Measurements from ENCODE around the gene ACAA1. TPM values are rescaled to one million over a fixed set of nuclear protein-coding genes. Genes with fewer than 3 reads are reported as not detected.

Gene ACAA1
- total RNA-seq, 3 donors from 2014 or later (not counting 1 experiment from before 2014, with no cell fraction given): 79.4 to 101 (median 93.9) TPM

DNA sequence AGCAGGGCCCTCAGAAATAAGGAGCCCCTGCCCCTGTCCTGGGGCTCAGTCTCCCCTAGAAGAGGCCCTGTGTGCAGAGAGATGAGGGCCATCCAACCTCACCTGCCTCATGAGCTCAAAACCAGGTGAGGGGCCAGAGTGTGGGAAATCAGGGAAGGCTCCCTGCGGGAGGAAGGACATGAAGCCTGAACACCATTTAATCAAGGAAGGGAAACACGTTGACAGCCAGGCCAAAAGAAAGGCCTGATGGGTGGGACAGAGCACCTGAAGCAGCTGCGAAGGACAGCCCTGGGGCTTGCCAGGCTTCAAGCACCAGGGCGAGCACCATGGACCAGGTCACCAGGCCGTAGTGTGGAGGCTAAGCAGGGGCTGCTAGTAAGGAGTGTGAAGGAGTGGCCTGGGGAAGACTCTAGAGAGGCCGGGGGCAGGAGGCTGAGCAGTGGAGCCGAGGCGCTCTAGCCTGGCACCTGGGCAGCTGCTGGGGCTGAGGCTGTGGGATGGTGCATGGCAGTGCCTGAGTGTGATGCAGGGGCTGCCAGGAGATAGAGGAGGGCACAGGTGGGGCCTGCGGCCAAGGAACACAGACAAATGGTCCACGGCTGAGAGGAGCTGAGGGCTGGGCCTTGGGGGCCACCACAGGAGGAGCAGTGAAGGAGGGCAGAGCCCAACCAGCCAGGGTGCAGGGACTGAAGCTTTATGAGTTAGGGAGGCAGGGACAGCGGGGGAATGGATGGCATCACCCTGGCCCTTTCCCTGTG lies 16.1 kb downstream of the ACAA1 start:
- Mint-ChIP-seq H3K36me3 (peaks cover 6% of the 10 kb centered on the region), H3K27me3 (ENCODE audit: low read depth in 2 of 2) (no peaks in the 10 kb centered on the region), H3K4me1 (peaks cover 5 to 36% of the 10 kb centered on the region in 2 donors), H3K4me3 (peak overlapping the region; percentile 40), H3K9me3 (no peaks in the 10 kb centered on the region), H3K27ac (peak overlapping the region in 1 of 2 donors; percentile 74)
- Histone ChIP-seq H3K9me3 (ENCODE audit: control insufficient read depth, insufficient read depth, low read length) (no peaks in the 10 kb centered on the region), H3K4me1 (ENCODE audit: control insufficient read depth, insufficient read depth, low read length) (peaks cover 3% of the 10 kb centered on the region), H3K27ac (ENCODE audit: low read length) (no peak overlapping the region), H3K27me3 (ENCODE audit: control insufficient read depth, insufficient read depth, low read length) (no peaks in the 10 kb centered on the region), H3K36me3 (ENCODE audit: control insufficient read depth, insufficient read depth, low read length) (peaks cover 51% of the 10 kb centered on the region), H3K4me3 (ENCODE audit: low read length) (no peak overlapping the region)
- TF ChIP-seq, protein P1, sequence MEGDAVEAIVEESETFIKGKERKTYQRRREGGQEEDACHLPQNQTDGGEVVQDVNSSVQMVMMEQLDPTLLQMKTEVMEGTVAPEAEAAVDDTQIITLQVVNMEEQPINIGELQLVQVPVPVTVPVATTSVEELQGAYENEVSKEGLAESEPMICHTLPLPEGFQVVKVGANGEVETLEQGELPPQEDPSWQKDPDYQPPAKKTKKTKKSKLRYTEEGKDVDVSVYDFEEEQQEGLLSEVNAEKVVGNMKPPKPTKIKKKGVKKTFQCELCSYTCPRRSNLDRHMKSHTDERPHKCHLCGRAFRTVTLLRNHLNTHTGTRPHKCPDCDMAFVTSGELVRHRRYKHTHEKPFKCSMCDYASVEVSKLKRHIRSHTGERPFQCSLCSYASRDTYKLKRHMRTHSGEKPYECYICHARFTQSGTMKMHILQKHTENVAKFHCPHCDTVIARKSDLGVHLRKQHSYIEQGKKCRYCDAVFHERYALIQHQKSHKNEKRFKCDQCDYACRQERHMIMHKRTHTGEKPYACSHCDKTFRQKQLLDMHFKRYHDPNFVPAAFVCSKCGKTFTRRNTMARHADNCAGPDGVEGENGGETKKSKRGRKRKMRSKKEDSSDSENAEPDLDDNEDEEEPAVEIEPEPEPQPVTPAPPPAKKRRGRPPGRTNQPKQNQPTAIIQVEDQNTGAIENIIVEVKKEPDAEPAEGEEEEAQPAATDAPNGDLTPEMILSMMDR (IDR thresholded peaks at IDR 0.05): no peak
- DNase-seq (no peak), ATAC-seq (no peak)
- 95% methylated on average over 11 of the region's 11 CpGs for WGBS (ENCODE audit: insufficient coverage)
- intact Hi-C loops (cut with micrococcal nuclease): no loop called here

DNA sequence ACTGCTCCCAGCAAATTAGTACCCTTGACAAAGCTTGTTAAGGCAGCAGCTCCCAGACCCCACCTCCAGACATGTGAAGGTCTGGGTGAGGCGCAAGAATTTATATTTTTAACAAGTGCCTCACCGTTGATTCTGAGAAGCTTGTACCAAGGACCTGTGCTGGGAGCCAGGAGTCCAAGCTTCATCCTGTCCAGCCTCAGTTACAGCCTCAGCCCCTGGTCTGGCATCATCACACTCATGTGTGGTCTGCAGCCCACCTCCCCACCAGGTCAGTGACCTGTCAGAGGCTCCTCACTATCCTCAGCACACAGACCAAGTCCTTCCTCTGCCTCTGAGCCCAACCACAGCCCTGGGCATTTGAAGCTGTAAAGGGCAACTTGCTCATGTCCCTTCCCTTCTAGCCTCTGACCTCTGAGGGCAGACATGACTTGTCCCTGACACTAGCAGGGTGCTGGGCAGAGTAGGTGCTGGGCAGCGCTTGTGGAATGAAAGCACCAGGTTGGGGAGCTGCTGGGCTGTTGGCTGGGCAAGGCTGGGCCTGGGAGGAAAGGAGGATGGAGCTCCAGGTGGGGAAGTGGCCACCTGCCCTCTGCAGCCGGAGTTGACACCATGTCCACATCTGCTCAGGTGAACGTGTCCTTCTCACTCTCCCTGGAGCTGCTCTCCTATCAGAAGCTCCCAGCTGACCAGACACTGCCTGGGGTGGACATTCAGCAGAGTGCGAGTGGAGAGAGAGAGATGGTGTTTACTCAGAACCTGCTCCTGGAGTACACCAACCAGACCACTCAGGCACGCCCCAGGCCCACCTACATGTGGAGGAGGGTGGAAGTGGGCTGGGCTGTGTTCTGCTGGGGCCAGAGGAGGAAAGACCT lies 16.9 kb downstream of the ACAA1 start:
- no peak overlapping the region for H3K4me3 ChIP-seq (ENCODE audit: low read length)
- H3K27ac Mint-ChIP-seq: peak overlapping the region in 1 of 2 donors; percentile 74
- DNase-seq (no peak), ATAC-seq (no peak)
- H3K9me3 ChIP-seq (ENCODE audit: control insufficient read depth, insufficient read depth, low read length): no peaks in the 10 kb centered on the region
- TF ChIP-seq, protein P1 (IDR thresholded peaks at IDR 0.05): no peak
- peaks cover 3% of the 10 kb centered on the region for H3K4me1 ChIP-seq (ENCODE audit: control insufficient read depth, insufficient read depth, low read length)
- H3K27me3 Mint-ChIP-seq (ENCODE audit: low read depth in 2 of 2): no peaks in the 10 kb centered on the region
- H3K27ac ChIP-seq (ENCODE audit: low read length): no peak overlapping the region
- 97% methylated on average over 6 of the region's 7 CpGs for WGBS (ENCODE audit: insufficient coverage)
- intact Hi-C loops (cut with micrococcal nuclease): loop anchor here (5.0 kb wide), 2 partner anchors 177 to 222 kb away; no protein-coding TSS in a partner anchor
- H3K4me3 Mint-ChIP-seq: peak overlapping the region; percentile 40
- H3K27me3 ChIP-seq (ENCODE audit: control insufficient read depth, insufficient read depth, low read length): no peaks in the 10 kb centered on the region
- H3K4me1 Mint-ChIP-seq: peaks cover 5 to 37% of the 10 kb centered on the region in 2 donors
- H3K36me3 ChIP-seq (ENCODE audit: control insufficient read depth, insufficient read depth, low read length): peaks cover 43% of the 10 kb centered on the region
- H3K9me3 Mint-ChIP-seq: no peaks in the 10 kb centered on the region
- H3K36me3 Mint-ChIP-seq: peaks cover 6% of the 10 kb centered on the region

DNA sequence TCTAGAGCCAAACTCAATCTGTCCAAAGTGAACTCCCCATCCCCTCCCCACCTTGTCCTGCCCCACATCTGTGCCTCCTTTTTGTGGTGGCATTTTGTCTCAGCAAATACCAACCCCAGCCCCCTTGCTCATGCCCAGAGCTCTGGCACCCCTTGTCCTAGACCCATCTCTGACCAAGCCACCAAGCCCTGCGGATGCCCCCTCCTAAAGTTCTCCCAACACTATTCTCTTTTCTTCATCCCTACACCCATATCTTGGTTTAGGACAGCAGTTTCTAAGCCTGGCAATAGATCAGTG lies 17.7 kb downstream of the ACAA1 start:
- no peak for ATAC-seq
- Histone ChIP-seq H3K4me1 (ENCODE audit: control insufficient read depth, insufficient read depth, low read length) (peaks cover 3% of the 10 kb centered on the region), H3K9me3 (ENCODE audit: control insufficient read depth, insufficient read depth, low read length) (no peaks in the 10 kb centered on the region), H3K4me3 (ENCODE audit: low read length) (no peak overlapping the region), H3K27ac (ENCODE audit: low read length) (no peak overlapping the region), H3K36me3 (ENCODE audit: control insufficient read depth, insufficient read depth, low read length) (peaks cover 37% of the 10 kb centered on the region), H3K27me3 (ENCODE audit: control insufficient read depth, insufficient read depth, low read length) (no peaks in the 10 kb centered on the region)
- Mint-ChIP-seq H3K36me3 (no peaks in the 10 kb centered on the region), H3K27ac (peak overlapping the region in 1 of 2 donors; percentile 58), H3K27me3 (ENCODE audit: low read depth in 2 of 2) (no peaks in the 10 kb centered on the region), H3K4me3 (no peak overlapping the region), H3K4me1 (peaks cover 0 to 33% of the 10 kb centered on the region in 2 donors), H3K9me3 (no peaks in the 10 kb centered on the region)
- TF ChIP-seq, protein P1 (IDR thresholded peaks at IDR 0.05): no peak
- no peak for DNase-seq
- 100% methylated on average over 1 of the region's 1 CpG for WGBS (ENCODE audit: insufficient coverage)
- intact Hi-C loops (cut with micrococcal nuclease): loop anchor here (5.0 kb wide), 2 partner anchors 178 to 223 kb away; no protein-coding TSS in a partner anchor
